Eye (tissue), 1 donor: ENCODE results near the gene NEUROD2.

Source experiments
- DNase-seq: peaks from one replicate; pipeline ENCODE4 v3.0.0-alpha.2; 2015

Gene NEUROD2

DNA sequence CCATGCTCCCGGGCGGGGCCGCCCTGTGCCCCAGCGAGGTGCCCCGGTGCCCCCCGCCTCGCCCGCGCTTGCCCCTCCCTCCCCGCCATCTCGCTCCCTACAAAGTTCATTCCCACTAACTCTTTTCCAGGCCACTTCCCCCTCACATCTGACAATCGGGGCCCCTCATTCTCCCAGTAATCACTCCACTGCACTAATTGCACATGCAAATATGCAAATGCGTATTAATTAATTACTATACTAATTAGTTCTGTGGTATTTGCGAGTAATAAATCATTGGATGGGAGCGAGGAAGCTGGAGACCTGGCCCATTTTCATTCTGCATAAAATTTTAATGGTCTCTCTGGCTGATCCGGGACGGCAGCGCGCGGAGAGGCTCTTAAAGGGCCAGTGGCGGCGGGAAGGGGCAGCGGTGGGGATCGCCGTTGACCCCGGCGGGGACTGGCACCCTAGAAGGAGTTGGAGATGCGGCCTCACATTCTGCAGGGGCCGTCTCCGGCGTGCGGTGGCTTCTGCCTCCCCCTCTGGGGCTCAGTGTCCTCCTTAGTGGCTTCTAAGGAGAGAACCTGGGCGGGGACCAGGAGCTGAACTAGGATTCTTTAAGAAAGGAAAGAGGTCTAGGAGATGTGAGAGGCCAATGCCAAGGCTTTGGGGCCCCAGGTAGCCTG is 10.7 kb upstream of the NEUROD2 start:
- DNase-seq = peak; percentile 60

GRCh38 chr17:39617446-39618245 is 9.9 kb upstream of the NEUROD2 start:
- DNase-seq = peak; percentile 64

DNA sequence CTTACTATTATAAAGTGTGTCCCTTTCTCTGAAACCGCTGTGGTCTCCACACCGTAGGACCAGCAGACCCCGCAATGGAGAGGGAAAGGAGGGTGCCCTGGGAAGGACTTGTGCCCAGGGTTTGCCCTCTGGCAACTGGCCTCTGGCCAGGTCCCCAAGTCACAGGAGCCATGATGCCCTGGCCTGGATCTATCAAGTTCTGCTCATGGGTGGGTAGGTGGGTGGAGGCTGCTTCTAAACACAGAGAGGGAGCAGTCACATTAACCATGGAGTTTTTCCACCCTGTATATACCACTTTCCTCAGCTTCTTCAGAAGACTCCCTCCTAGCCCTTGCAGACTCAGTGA is 9.4 kb upstream of the NEUROD2 start:
- DNase-seq = no peak

DNA sequence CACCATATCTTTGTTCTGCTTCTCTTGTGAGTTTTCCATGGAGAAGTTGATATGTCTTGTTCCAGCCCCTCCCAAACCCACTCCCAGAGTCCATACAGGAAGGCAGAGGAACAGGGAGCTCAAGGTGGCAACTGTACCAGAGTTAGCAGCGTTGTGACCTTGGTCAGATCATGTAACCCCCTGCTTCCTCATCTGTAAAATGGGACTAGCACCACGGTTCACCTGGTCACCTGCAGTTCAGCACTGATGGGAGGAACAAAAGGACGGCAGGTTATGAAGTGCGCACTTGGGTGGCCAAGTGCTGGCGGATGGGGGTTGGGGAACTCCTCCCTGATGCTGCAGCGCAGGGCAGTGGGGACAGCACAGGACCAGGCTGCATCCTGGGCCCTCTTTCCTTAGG is 7.7 kb upstream of the NEUROD2 start:
- DNase-seq = no peak

- no peak for DNase-seq
These were observed 6.9 kb upstream of the NEUROD2 start for GRCh38 chr17:39614545-39615157.

- DNase-seq = no peak
These were observed 5.3 kb upstream of the NEUROD2 start for GRCh38 chr17:39612935-39613464.

- no peak for DNase-seq
These were observed 4.7 kb upstream of the NEUROD2 start for GRCh38 chr17:39612291-39612894.

DNA sequence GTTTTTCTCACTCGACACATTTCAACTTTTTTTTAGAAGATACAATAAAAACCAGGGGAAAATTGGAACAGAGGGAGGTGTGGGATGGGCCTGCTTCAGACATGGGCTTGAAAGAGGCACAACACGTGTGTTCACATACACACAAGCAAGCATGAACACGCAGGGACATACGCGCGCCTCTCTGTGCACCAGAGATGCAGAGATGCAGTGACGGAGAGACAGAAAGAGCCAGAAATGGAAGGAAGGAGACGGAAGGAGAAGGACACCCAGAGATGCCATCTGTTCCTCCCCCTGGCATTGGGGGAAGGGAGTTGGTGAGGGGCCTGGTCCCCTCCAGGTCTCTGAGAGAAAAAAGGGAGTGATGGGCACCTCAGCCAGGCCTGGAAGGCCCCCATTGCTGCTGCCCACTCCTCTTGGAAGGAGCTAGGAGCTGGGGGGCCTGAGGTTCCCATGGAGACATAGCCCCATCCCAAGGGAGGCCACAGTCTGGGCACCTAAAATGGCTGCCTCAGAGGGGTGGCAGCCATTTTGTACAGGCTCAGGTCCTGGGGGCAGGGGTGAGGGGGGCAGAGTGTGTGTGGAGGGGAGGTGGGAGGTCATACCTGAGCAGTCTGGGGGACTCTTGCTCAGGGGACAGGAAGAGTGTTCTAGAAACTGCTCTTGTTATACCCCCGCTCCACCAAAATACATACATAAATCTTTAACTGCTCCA is 3.8 kb upstream of the NEUROD2 start:
- no peak for DNase-seq

DNA sequence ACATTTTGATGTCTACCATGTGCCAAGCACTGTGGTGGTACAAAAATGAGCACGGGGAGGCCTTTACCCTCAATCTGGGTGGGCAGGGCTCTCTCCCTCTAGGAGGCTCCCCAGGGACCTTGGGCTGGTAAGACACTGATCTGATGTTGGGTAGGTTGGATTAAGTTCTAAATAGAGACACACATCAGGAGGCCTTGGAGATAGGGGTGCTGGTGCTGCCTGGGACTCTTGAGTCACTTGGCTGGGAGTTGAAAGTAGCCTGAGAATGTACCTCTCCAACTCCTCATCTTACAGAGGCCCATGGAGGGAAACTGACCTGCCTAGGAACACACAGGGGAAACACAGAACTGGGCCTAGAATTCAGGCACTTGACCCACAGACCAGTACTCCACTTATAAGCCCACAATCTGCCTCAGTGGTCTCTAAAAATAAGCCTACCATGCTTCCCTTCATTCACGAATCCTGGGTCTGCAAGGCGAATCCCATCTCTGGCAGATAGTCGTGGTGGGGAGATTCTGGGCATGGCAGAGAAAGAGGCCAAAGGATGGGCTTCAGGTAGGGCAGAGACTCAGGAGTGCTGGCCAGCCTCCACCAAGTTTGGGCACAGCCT is 1.8 kb upstream of the NEUROD2 start:
- no peak for DNase-seq

GRCh38 chr17:39608142-39608981 is 642 bp upstream of the NEUROD2 start:
- no peak for DNase-seq

DNA sequence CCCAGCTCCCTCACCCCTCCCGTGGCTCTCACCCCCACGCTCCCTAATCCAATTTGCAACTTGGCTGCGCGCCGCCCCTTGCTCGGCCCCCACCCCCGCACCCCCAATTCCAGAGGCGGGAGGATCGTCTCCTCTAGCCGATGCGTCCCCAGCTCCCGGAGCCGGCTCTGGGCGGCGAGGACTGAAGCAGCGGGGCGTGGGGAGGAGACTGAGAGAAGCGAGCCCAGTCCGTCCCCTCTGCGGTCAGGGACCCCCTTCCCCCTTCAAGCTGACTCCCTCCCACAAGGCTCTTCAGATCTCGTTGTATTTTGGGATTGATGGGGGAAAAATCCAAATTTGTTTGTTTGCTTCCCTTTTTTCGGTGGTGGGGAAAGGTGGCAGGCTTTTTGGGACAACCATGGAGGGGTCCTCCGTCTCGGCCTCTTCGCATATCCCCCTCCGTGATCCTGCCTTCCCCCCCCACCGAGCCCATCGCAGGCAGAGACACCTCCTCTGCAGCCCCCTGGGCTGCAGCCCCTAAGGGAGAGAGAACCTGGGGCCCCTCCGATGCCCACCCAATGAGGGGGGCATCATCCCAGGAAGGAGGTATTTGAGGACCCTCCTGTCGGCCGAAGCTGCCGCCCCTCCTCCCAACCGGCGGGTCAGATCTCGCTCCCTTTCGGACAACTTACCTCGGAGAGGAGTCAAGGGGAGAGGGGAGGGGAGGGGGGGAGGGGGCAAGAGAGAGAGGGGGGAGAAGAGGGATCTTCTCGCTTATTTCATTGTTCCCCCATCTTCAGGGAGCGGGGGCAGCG is 466 bp downstream of the NEUROD2 start:
- peak; percentile 56 for DNase-seq

DNA sequence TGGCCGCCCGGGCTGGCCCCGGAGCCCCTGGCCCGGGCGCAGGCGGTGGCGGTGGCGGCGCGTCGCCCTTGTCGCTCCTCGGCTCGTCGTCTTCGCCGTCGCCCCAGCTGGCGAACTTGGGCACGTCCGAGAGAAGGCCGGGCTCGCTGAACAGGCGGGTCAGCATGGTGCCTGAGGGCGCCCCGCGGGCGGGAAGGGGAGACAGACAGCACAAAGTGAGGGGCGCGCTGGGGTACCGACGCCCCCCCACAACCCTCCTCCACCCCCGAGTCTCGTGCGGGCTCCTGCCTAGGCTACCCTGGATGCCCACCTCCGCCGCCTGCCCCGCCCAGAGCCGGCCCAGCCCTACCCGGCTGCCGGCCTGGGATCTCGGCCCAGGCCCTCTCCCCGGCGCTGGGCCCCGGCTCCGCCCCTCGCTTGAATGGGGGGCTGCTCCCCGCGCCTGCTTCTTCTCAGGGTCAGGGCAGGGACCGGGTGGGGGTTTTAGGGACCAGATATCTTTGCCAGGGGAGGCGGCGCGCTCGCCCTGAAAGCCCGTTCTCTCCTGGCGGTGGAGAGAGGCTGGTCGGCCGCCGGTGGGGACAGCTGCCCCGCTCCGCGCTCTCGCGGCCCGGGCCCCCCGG is 1.2 kb downstream of the NEUROD2 start:
- peak; percentile 49 for DNase-seq

- DNase-seq = peak; percentile 63
These were observed 2.0 kb downstream of the NEUROD2 start for GRCh38 chr17:39605492-39606433.

- peak; percentile 27 for DNase-seq
These were observed 2.7 kb downstream of the NEUROD2 start for GRCh38 chr17:39604911-39605491.

DNA sequence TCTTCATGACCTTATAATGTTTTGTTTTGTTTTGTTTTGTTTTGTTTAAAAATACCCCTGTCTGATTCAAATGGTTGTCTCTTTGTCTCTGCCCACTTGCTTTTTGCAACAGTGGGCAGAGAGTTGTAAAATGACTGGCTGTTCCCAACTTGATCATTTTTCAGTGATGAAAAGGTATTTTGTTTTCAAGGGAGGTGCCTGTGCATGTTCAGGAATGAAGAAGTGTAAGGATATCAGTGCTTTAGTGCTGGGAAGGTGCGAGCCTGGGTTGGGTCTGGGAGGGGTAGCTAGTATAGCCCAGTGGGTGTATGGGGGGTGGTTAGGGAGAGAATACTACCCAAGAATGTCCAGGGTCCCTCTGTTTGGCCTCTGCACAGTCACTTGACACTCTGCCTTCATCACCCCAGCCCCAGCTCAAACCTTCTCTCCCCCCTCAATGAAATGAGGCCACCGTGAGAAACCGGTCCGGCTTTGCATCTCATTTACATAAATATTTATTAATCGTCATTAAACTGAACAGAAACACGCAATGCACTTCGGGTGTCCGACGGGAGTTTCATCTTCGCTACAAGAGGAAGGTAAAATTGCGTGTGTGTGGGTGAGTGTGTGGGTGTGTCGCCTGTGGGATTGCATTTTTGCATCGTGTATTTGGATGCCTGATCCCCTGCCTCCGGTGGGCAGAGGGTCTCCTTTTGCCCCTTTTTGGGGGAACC is 4.3 kb downstream of the NEUROD2 start:
- no peak for DNase-seq

- DNase-seq = no peak
These were observed 5.0 kb downstream of the NEUROD2 start for GRCh38 chr17:39602533-39603303.
